Kidney epithelial cell (primary cell): ENCODE measurements around the gene SHC3. TPM values are rescaled to one million over a fixed set of nuclear protein-coding genes. Genes with fewer than 3 reads are reported as not detected.

ENCODE experiments used
- DNase-seq: peaks from one replicate; pipeline ENCODE4 v3.0.0-alpha.2; 2010; ENCODE audit warnings: low read depth
- H3K27me3 ChIP-seq: 2 replicates; pipeline ENCODE4 v1.6.0; 2011; ENCODE audit warnings: low read length; ENCODE audit not compliant: control insufficient read depth, insufficient read depth
- H3K36me3 ChIP-seq: 2 replicates; pipeline ENCODE4 v1.5.1; 2011; ENCODE audit warnings: low read length; ENCODE audit not compliant: control insufficient read depth, insufficient read depth
- H3K4me3 ChIP-seq: 2 replicates; pipeline ENCODE4 v1.5.1; 2011; ENCODE audit warnings: low read depth, mild to moderate bottlenecking, control low read depth, low read length
- CTCF ChIP-seq: IDR thresholded peaks from 2 replicates; pipeline ENCODE4 v1.5.1; 2011; ENCODE audit warnings: mild to moderate bottlenecking, moderate library complexity, low read length, control low read depth, inconsistent platforms; ENCODE audit not compliant: insufficient read depth, poor library complexity, severe bottlenecking
- total RNA-seq: library from RNA; depleted of rRNA; stranded (reverse); fragments of >200 nt; gene quantifications from 2 replicates; pipeline ENCODE4 v1.2.3, GENCODE V29; 2015

Gene SHC3
- total RNA-seq, 1 donor from 2014 or later, result 2.9 TPM

- H3K4me3 ChIP-seq, result no peak overlapping the region
- DNase-seq, result no peak
- no peaks in the 10 kb centered on the region for H3K27me3 ChIP-seq
- H3K36me3 ChIP-seq, result no peaks in the 10 kb centered on the region
- no peak for TF ChIP-seq CTCF
Observed at GRCh38 chr9:89223396-89223977, 44.9 kb upstream of the SHC3 start.

DNA sequence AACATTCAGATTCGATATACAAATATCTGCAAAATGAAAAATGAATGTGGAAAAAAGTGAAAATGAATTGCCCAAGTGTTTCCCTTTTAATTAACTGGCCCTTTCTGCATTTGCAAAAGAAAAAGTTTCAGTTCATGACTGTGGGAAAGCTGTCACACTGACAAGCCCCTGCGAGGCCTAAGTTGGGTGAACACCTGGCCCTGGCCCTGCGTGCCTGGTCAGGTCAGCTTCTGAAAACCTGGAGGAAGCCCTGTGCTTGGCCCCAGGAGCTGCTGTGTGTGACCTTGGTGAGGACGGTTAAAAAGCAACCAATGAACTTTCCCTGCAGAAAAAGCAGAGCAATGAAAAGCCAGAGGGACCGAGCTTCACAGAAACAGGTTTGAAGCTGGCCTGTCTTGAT is 41.0 kb upstream of the SHC3 start:
- no peak for DNase-seq
- no peak for TF ChIP-seq CTCF
- H3K36me3 ChIP-seq, result no peaks in the 10 kb centered on the region

GRCh38 chr9:89218040-89218928 is 39.7 kb upstream of the SHC3 start:
- Histone ChIP-seq H3K36me3 (no peaks in the 10 kb centered on the region), H3K27me3 (no peaks in the 10 kb centered on the region), H3K4me3 (no peak overlapping the region)
- no peak for DNase-seq
- no peak for TF ChIP-seq CTCF

More for the DNA sequence above, 41.0 kb upstream of the SHC3 start:
- H3K4me3 ChIP-seq, result no peak overlapping the region
- H3K27me3 ChIP-seq, result no peaks in the 10 kb centered on the region

- no peak overlapping the region for H3K4me3 ChIP-seq
- no peak for DNase-seq
- TF ChIP-seq CTCF, result no peak
Observed at GRCh38 chr9:89215342-89215741, 36.7 kb upstream of the SHC3 start.

GRCh38 chr9:89213396-89213880 is 34.8 kb upstream of the SHC3 start:
- H3K36me3 ChIP-seq, result no peaks in the 10 kb centered on the region
- no peak for DNase-seq
- H3K4me3 ChIP-seq, result no peak overlapping the region
- H3K27me3 ChIP-seq, result no peaks in the 10 kb centered on the region
- TF ChIP-seq CTCF, result no peak

More at GRCh38 chr9:89215342-89215741, 36.7 kb upstream of the SHC3 start:
- Histone ChIP-seq H3K27me3 (no peaks in the 10 kb centered on the region), H3K36me3 (no peaks in the 10 kb centered on the region)
